ENCODE data around the gene MMP24OS.

The MMP24OS gene

DNA sequence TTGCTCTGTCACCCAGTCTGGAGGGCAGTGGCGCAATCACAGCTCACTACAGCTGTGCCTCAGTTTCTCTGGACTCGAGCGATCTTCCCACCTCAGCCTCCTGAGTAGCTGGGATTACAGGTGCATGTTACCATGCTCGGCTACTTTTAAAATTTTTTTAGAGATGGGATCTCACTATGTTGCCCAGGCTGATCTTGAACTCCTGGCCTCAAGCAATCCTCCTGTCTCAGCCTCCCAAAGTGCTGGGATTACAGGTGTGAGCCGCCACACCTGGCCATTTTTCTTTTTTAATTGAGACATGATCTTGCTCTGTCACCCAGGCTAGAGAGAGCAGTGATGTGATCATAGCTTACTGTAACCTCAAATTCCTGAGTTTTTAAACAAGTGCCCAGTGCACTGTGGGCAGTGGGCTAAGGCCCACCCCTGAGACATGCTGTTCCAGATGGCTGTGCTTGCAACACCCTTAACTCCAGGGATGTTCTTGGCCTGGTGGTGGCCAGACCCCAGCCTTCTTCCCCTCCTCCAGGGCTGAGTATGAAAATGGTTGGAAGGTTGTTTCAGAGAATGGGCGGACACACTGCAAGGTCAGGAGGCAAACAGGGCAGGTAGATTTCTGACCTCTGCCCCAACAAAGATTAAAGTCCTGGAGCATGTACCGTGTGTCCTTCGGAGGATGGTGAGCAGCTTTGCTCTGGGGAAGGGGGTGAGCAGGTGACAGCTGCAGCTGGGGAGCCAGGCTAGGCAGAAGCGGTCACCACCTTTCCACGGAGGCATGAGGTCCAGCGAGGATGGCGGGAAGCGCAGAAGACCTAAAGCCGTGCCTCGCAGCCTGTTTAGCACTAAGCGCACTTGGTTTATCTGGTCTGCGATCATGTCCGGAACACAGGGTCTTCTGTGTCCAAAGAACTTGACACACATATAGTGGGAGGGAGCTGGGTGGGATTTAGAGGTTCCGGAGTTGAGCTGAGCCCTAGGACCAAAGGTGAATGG, 15.7 kb upstream of the MMP24OS start:
- DNase-seq (ENCODE audit: insufficient read length, low spot score), result no peak
- no peak for FAIRE-seq

DNA sequence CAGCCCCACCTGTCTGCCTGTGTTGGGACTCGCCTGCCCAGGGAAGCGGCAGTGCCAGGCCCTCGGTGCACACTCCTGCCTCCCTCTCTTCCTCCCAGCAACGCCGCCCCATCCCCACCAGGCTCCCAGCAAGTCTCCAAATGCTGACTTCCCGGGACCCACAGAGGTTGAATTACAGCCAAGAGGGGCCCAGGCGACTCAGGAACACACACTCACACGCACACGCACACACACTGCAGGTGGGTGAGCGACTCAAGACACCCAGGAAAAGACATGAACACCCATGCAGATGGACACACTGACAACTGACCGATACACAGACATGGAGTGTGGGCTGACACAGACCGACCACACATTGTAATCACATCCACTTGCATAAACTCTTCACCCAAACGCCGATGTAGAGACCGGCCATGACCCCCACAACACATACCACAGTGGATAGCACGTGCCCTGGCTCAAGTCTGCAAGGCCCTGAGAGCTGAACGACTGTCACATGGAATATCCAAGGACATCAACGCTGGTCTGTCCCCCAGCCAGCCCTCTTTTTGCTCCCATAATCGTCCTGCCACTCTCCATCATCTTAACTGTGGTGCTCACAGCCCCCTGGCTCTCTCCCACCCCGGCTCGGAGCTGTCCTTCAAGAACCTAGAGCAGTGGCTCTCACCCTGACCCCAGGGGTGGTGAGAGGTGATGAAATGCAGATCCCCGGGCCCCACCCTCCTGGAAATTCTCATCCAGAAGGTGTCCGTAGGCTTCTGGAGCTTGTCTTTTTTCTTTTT, 14.8 kb upstream of the MMP24OS start:
- DNase-seq (ENCODE audit: insufficient read length, low spot score), result no peak
- FAIRE-seq, result peak; percentile 69

DNA sequence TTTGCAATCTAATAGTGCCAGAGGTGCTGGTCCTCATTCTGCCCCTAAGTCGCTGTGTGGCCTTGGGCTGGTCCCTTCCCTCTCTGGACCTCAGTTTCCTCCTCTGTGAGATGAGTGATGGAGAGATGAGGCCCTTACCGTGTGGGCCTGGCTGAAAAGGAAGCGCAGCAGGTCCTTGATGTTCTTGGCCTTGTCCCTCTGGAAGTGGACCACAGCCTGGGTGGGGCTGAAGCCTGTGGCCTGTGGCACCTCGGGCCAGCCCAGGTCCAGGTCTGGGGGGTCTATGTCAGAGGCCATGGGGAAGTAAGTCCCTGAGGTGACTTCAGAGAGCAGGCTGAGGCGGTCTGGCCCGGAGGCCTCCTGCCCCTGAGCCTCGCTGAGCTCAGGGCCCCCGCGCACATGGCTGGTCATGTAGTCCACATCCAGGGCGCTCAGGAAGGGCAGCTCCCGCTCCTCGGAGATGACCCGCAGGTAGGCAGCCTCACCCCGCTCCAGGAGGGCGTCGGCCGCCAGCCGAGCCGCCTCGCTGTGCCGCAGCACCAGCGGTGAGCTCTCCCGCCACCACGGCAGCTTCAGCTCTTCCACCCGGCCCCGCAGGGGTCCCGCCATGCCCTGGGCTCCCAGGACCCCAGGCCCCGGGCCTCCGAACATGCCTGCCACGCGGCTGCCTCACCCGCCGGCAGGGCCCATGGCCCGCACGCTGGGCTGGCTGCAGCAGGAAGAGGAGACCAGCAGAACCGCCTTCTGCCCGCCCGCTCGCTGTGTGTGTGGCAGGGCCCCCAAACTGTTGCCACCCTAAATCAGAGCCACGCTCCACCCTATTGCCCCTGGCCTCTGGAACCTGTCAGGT, 14.0 kb upstream of the MMP24OS start, which contains the start of gene FAM83C:
FAM83C (minus strand) TSS at position 772 of the 850 bp plus-strand sequence; CDS start at position 651, 121 bp downstream.
- no peak for FAIRE-seq
- DNase-seq (ENCODE audit: insufficient read length, low spot score), result no peak

DNA sequence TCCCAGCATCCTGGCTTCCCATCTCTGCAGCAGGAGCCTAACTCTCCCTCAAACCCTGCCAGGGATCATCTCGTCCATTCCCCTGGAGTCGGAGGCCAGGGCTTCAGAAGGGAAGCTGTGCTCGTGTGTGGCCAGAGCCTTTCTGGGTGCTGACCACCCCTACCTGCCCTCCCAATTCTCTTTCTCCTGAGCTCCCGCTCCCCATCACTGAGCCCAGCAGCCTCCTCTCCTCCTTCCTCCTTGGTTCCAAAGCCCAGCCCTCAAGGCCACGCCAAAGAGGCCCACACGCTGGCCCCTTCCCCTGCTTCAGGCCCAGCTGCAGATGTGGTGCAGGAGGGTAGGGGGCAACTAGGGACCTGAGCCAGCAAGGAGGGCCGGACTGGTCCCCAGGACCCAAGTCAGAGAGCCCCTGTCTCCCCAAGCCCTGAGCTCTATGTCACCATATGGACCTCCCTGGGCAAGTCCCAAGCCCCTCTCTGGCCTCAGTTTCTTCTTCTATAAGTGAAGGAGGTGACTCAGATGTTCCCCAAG, 13.0 kb upstream of the MMP24OS start:
- FAIRE-seq (no peak), DNase-seq (ENCODE audit: insufficient read length, low spot score) (no peak)

DNA sequence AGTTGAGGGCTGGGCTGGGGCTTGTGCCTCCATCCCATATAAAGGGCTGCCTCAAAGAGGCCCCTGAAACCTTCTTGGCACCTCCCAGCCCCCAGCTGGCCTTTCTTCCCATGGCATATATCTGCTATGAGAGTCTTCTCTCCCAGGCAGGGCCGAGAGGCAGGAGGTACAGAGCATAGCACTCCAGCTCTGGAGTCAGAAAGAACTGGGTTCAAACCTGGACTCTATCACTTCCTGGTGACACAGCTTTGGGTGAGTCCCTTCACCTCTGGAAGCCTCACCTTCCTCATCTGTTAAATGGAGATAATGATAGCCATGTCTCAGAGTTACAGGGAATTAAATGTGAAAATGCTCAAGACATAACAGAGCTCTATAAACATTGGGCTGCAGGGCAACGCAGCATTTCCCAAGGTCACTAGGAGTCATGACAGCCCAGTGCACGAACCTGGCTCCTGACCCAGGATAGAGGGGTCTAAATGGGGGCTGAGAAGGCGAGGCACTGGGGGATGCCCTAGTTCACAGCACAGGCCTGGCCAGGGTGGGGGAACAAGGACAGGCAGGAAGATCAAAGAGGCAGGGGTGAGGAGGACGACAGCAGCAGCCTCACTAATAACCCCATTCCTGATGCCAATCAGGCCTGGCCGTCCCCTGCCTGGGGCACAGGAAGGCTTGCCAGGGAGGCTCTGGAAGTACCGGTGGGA, 12.4 kb upstream of the MMP24OS start:
- DNase-seq (ENCODE audit: insufficient read length, low spot score) (no peak), FAIRE-seq (no peak)

DNA sequence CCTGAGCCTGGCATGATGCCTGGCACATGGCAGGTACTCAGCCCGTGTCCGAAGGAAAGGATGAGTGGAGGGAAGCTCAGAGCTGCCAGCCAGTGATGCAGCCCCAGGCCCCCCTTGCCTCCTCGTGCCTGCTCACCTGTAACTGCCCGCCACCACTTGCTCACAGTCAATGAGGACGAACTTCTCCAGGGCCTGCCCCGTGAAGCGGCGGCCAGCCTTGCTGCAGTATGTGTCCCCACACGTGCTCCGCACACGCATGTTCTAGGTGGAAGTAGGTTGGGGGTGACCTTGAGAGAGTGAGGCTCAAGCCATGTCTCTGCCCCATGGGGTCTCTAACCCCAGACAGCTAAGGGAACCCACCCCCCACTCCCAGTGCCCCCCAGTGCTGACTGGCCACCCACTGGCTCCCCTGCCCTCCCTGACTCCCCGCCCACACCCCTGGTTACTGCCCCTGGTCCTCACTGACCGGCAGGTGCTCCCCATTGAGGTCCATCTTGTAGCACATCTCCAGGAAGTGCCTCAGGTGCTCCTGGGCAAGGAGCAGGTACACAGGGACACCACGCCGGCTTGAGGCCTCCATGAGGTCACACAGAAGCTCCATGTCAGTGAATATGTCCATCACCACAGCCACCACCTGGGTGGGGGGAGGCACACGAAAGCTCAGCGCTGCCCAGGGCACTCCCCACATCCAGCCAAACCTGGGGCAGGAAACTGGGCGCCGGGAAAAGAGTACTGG, 10.6 kb upstream of the MMP24OS start:
- FAIRE-seq (no peak), DNase-seq (ENCODE audit: insufficient read length, low spot score) (no peak)

DNA sequence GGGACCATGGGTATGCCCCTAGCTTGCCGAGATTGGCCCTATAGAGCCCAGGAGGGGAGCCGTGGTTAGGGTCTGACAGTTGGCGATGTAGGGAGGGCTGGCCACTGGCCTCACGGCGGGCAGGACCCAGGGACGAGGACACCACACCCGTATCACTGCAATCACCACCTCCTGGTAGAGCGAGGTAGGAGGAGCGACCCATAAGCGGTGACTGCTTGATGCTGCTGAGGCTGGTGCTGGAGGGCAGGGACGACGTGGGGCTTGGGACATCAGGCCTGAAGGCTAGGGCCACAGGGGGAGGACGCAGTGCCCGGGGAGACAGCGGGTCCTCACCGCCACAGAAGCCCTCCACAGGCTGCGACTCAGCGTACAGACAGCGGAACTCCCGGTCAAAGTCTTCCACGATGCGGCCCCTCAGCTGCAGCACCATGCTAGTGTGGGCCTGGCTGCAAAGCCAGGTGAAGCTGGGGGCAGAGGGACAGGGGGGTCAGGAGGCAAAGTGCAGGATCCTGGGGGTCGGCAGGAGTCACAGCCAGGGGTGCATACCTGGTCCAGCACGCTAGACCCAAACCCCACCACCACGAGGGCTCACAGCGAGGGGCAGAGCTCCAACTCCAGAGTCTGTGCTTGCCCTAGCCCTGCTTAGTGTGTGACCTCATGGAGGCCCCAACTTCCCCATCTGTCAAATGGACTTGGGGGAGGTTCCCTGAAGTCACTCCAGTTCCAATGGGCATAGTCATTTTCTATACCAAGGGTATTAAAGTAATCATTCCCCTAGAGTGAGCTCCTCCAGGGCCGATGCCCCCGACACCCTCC, 9.8 kb upstream of the MMP24OS start:
- DNase-seq (ENCODE audit: insufficient read length, low spot score) (no peak), FAIRE-seq (no peak)

DNA sequence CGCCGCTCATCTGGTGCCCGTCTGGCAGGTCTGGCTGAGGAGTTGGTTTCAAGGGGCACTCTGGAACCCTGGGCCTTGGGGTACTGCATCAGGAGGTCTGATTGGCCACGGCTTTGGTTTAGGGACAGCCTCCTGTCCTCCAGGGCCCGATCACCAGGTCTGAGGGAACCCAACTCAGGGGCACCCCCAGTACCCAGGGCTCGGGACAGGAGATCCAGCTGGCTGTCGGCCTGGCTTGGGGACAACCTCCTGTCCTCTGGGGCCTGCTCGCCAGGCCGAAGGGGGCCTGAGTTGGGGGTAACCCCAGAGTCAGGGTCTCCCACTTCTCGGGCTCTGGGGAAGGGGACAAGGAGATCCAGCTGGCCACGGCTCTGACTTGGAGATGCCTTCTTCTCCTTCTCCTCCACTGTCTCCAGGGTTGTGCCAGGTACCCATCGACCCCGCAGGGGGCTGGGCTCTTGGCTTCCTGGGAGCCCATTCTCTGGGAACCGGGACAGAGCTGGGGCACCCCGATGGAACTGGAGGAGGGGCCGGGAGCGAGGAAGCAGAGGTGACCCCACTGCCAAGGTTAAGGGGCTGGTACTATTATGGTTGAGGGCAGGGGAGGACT, 9.1 kb upstream of the MMP24OS start:
- DNase-seq (ENCODE audit: insufficient read length, low spot score), result no peak
- FAIRE-seq, result no peak

DNA sequence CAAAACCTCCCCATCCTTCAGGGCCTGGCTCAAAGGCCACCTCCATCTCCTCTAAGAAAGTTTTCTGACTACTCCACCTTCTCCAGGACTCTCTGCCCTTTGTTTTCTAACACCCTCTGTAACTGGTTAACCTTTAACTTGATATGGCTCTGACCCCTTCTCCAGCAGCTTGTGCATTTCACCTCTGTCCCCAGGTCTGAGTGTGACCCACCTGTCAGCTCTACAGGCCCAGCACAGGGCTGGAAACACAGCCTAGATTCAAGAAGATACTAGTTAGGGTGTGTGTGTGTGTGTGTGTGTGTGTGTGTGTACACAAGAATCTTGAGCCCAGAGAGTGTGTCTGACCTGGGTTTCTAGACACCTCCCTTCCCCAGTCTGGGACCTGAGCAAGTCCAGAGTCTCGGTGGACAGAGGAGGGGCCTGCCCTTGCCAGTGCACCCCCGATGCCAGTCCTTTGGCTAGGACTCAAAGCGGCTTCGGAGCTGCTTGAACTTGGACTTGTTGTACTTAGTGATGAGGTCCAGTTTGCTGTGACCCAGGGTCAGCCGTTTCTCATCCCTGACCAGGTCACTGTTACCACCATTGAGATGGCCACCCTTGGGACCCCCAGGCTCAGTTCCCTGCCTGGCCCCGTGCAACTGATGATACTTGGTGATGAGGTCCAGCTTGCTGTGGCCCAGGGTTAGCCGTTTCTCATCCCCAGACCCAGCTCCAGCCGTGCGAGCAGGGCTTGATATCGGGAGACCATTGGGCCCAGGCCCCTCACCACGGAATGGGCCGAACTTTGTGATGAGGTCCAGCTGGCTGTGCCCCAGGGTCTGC, 8.4 kb upstream of the MMP24OS start:
- FAIRE-seq (no peak), DNase-seq (ENCODE audit: insufficient read length, low spot score) (no peak)

DNA sequence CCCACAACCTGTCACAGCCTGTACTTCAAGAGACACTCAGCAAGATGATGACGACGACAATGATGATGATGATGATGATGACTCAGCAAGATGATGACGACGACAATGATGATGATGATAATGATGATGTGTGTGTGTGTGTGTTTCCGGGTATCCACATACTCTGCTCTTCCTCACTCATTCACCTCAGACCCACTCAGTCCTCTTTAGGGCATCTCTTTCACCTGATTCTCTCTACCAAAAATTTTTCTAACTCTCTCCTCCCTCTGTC, 7.8 kb upstream of the MMP24OS start:
- FAIRE-seq (peak; percentile 87), DNase-seq (ENCODE audit: insufficient read length, low spot score) (no peak)

DNA sequence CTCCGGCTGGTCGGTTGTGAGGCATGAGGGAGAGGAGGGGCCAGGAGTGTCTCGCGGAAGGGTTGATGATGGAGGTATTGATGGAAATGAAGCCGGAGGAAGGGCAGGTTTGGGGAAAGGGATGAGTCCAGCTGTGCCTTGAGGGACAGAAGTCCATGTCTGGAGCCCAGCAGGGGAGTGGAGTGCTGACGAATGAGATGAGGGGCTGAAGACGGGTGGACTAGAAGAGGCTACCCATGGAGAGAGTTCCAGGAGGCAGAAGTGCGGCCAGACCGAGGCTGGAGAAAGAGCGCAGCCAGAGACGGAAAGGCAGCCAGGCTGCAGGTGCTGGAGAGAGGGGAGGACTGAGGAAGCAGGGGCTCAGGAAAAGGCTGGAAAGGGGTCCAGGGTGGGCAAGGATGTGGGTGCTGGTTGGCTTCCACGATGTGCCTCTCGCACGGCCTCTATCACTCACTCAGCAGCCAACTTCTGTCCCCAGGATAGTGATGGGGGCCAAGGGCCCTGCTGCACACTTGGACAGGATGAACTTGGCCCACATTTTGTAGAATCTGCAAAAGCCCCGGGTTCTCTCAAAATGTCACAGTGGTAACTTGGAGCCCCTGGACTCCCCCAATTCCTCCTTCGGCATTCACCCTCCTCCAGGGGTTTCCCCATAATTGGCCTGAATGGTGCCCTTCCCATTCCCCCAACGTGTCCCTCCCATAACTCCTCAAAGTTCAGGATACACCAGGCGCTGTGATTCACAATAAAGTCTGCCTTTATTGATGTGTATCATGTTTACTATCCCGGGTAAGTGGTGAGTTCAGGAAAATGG, 7.3 kb upstream of the MMP24OS start:
- DNase-seq (ENCODE audit: insufficient read length, low spot score), result no peak
- FAIRE-seq, result peak; percentile 13

DNA sequence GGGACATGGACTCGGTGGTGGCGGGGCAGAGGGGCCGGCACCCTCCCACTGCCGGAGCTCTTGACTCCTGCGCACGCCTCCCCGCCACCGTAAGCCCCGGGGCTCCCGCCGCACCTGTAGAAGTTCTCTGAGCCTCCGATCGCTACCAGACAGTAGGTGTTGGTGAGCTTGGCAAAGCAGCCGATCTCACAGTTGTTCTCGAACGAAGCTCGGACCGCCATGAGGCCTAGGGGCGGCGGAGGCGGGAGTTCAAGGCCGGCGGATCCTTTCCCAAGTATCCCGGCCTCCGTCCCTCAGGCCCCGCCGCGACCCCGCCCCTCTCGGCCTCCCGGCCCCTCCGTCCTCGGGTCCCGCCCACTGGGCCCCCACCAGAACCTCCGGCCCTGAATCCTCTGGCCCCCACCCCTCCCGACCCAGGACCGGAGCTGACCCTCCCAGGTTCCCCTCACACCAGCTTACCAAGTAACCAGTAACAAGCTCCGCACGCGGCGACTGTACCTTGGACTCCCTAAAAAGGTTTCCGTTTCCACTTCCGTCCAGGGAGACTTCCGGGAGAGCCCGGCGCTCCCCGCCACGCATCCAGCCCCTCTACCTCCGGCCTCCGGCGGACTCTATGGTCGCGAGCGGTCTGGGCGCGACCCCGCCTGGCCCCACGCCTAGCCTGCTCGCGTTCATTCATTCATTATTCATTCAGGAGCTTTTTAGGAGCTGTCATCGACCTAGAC, 6.5 kb upstream of the MMP24OS start, which contains the start of gene EIF6:
EIF6 (minus strand) TSS at position 506 of the 725 bp plus-strand sequence; CDS start at position 221, 285 bp downstream.
- DNase-seq (ENCODE audit: insufficient read length, low spot score), result peak; percentile 94
- FAIRE-seq, result no peak

DNA sequence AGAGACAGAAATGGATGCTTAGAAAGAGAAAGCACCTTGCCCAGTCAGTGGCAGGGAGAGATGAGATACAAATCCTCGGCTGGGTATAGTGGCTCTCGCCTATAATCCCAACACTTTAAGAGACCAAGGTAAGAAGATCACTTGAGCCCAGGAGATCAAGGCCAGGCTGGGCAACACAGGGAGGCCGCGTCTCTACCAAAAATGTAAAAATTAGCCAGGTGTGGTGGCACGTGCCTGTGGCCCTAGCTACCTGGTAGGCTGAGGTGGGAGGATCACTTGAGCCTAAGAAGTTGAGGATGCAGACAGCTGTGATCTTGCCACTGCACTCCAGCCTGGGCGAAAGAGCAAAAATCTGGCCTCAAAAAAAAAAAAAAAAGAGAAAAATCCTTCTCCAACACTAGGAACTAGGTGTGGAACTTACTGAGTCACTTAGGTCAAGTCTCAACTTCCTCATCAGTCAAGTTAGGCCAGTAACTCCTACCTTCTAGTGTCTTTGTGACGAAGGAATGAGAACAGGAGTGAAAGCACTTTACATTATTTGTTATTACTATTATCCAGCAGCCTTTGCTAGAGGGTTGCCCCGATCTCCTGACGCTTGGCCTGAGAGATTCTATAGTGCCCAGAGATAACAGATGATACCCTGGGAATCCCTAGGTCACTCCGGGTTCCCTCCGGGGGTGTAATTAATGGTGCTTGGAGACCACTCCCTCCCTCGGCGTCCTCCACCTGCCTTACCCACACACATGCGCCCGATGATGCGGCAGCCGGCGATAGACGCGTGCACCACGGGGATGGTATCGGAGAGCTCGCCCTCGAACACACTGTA, 5.7 kb upstream of the MMP24OS start:
- no peak for FAIRE-seq
- no peak for DNase-seq (ENCODE audit: insufficient read length, low spot score)

DNA sequence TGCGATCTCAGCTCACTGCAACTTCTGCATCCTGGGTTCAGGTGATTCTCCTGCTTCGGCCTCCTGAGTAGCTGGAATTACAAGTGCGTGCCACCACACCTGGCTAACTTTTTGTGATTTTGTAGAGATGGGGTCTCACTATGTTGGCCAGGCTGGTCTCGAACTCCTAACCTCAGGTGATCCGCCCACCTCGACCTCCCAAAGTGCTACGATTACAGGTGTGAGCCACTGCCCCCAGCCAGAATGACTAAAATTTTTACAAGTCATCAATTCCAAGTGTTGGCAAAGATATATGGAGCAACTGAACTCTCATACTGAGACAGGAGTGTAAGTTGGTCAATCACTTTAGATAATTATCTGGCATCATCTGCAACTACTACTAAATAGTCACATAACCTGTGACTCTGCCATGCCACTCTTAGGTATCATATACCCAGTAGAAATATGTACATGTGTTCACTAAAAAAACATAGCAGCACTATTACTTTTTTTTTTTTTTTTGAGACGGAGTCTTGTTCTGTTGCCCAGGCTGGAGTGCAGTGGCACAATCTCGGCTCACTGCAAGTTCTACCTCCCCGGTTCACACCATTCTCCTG, 3.7 kb upstream of the MMP24OS start:
- no peak for DNase-seq (ENCODE audit: insufficient read length, low spot score)
- FAIRE-seq, result no peak
